GM23338 (cell line): ENCODE measurements around the gene TSPEAR. TPM values are rescaled to one million over a fixed set of nuclear protein-coding genes. Genes with fewer than 3 reads are reported as not detected.
A peak's percentile ranks its signal among the peaks of the same experiment; 100 is the strongest.

Experiments
- ATAC-seq: fragments of 200-7000 bp; cut with Tn5 transposase; 3 replicates; pipeline ENCODE4 v1.9.1; 2020
- DNase-seq: peaks from one replicate; pipeline ENCODE4 v3.0.0-alpha.2; 2015; ENCODE audit warnings: low spot score
- H2AFZ ChIP-seq: fragments of 200-600 bp; sonication (generic); 2 replicates; pipeline ENCODE4 v1.8.0; 2016; ENCODE audit warnings: antibody characterized with exemption, mild to moderate bottlenecking, moderate library complexity
- H3F3A ChIP-seq: fragments of 200-600 bp; sonication (generic); replicated peaks from 2 replicates; pipeline ENCODE4 v1.8.0; 2017; ENCODE audit warnings: antibody characterized with exemption, mixed run types, low read depth
- H3K27ac ChIP-seq: fragments of 200-600 bp; sonication (generic); 2 replicates; pipeline ENCODE4 v1.6.1; 2016; ENCODE audit warnings: low read depth
- H3K27me3 ChIP-seq: fragments of 200-600 bp; sonication (generic); 2 replicates; pipeline ENCODE4 v1.8.0; 2016; ENCODE audit warnings: mild to moderate bottlenecking, mixed run types, moderate library complexity; ENCODE audit not compliant: insufficient read depth
- H3K36me3 ChIP-seq: fragments of 200-600 bp; sonication (generic); 2 replicates; pipeline ENCODE4 v1.8.0; 2016; ENCODE audit warnings: mild to moderate bottlenecking; ENCODE audit not compliant: insufficient read depth
- H3K4me1 ChIP-seq: fragments of 200-600 bp; sonication (generic); 2 replicates; pipeline ENCODE4 v1.8.0; 2016; ENCODE audit warnings: mild to moderate bottlenecking, moderate library complexity; ENCODE audit not compliant: insufficient read depth
- H3K4me2 ChIP-seq: fragments of 200-600 bp; sonication (generic); 2 replicates; pipeline ENCODE4 v1.7.1; 2017; ENCODE audit warnings: mixed run types
- H3K4me3 ChIP-seq: fragments of 200-600 bp; sonication (generic); 2 replicates; pipeline ENCODE4 v1.6.1; 2016; ENCODE audit warnings: mixed run types
- H3K79me2 ChIP-seq: fragments of 200-600 bp; sonication (generic); replicated peaks from 2 replicates; pipeline ENCODE4 v1.8.0; 2017; ENCODE audit warnings: mild to moderate bottlenecking; ENCODE audit not compliant: insufficient read depth
- H3K9me2 ChIP-seq: fragments of 200-600 bp; sonication (generic); 2 replicates; pipeline ENCODE4 v1.8.0; 2017; ENCODE audit not compliant: insufficient read depth
- H4K20me1 ChIP-seq: fragments of 200-600 bp; sonication (generic); replicated peaks from 2 replicates; pipeline ENCODE4 v1.8.0; 2017; ENCODE audit warnings: mild to moderate bottlenecking; ENCODE audit not compliant: insufficient read depth
- H3K27ac Mint-ChIP-seq: 2 replicates; pipeline ENCODE4 v1.8.0; 2020; ENCODE audit warnings: inconsistent platforms, mild to moderate bottlenecking, moderate library complexity, mixed read lengths
- H3K27me3 Mint-ChIP-seq: 3 replicates; pipeline ENCODE4 v1.8.0; 2022; ENCODE audit warnings: low read depth, mild to moderate bottlenecking, moderate library complexity, mixed read lengths, inconsistent platforms; ENCODE audit not compliant: insufficient read depth, poor library complexity
- H3K36me3 Mint-ChIP-seq: 3 replicates; pipeline ENCODE4 v1.8.0; 2021; ENCODE audit warnings: low read depth, mild to moderate bottlenecking, inconsistent platforms, moderate library complexity, mixed read lengths
- H3K4me1 Mint-ChIP-seq: 3 replicates; pipeline ENCODE4 v1.8.0; 2020; ENCODE audit warnings: mild to moderate bottlenecking, inconsistent platforms, mixed read lengths
- H3K4me3 Mint-ChIP-seq: 3 replicates; pipeline ENCODE4 v1.8.0; 2021; ENCODE audit warnings: moderate library complexity, mild to moderate bottlenecking, inconsistent platforms, mixed read lengths
- H3K9me3 Mint-ChIP-seq: 3 replicates; pipeline ENCODE4 v1.8.0; 2020; ENCODE audit warnings: moderate library complexity, mild to moderate bottlenecking, inconsistent platforms, mixed read lengths
- EZH2 ChIP-seq: fragments of 200-600 bp; sonication (generic); IDR thresholded peaks from one replicate; pipeline ENCODE4 v1.8.0; 2017; ENCODE audit warnings: antibody characterized with exemption, mild to moderate bottlenecking, low read depth; ENCODE audit not compliant: unreplicated experiment
- EZH2phosphoT487 ChIP-seq: fragments of 200-600 bp; sonication (generic); IDR thresholded peaks from one replicate; pipeline ENCODE4 v1.8.1; 2018; ENCODE audit warnings: antibody characterized with exemption; ENCODE audit not compliant: unreplicated experiment
- STAT1 ChIP-seq: IDR thresholded peaks from one replicate; pipeline ENCODE4 v1.6.1; 2016; ENCODE audit warnings: antibody characterized with exemption; ENCODE audit not compliant: unreplicated experiment
- ZNF331 ChIP-seq: fragments of 250-450 bp; sonication (Bioruptor Pico); IDR thresholded peaks from 2 replicates; pipeline ENCODE4 v1.5.0; 2020; ENCODE audit warnings: low read depth, mild to moderate bottlenecking, moderate library complexity
- polyA plus RNA-seq: library from polyadenylated mRNA; unstranded; fragments of >200 nt; fragmentation: Nextera tagmentation; extraction: Ambion mirVana; gene quantifications from 2 replicates; pipeline ENCODE4 v1.2.1, GENCODE V29; 2016
- total RNA-seq: library from RNA; depleted of rRNA; stranded (reverse); fragments of >200 nt; shearing (Covaris generic); gene quantifications from 2 replicates; pipeline ENCODE4 v1.2.3, GENCODE V29; 2014
- TF ChIP-seq, protein P1 (sequence below): fragments of 250-450 bp; sonication (Bioruptor Pico); IDR thresholded peaks from 2 replicates; pipeline ENCODE4 v1.5.0; 2020; ENCODE audit warnings: mild to moderate bottlenecking, moderate library complexity
- TF ChIP-seq, protein P2 (sequence below), 2 experiments: fragments of 200-600 bp in 1 of 2; sonication (generic) in 1 of 2; conservative IDR thresholded peaks; 2 replicates each; pipeline versions ENCODE4 v1.5.1 to v1.6.1; 2016 to 2017; ENCODE audit warnings: antibody characterized with exemption in 2 of 2, low read depth in 2 of 2, mild to moderate bottlenecking in 2 of 2, moderate library complexity in 1 of 2

The TSPEAR gene
- total and polyA plus RNA-seq, 2 experiments from 2014 or later = 0.35 to 0.92 TPM

DNA sequence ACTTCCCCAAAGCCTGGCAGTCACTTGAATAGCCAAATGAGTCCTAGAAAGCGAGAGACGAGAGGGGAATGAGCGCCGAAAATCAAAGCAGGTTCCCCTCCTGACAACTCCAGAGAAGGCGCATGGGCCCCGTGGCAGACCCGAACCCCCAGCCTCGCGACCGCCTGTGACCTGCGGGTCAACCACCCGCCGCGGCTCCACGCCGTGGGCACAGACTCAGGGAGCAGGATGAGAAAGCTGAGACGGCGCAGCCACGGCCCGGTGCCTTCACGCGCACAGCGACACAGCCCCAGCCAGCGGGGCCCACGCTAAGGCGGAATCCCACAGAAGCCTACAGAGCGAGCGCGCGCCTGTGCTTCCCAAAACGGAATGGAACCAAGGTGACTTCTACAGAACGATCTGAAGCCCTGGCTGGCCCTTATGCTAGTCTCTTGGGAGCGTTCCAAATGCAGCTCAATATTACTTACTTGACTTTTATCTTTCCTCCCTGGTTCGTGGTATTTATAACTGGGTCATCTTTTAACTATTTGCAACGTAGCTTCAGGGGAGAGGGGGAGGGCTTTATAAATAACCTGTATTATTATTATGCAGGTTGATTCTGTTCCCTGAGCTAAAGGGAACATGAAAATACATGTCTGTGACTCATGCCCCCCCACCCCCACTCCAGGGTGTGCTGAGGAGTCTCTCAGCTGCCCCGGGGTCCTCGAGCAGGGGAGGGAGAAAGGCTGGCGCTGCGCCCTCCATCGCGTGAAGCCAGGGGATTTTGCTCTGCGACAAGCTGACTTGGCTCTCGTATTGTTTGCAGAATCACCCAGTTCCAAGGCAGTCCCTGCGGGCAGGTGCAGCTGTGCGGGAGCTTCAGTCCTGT, 1.7 kb downstream of the TSPEAR start:
- DNase-seq (peak; percentile 48), ATAC-seq (no peak; the same call in 2 of the 3 replicates)
- peaks cover 64% of the 10 kb centered on the region for H3K4me1 Mint-ChIP-seq
- no peaks in the 10 kb centered on the region for H3K9me2 ChIP-seq
- peaks cover 86% of the 10 kb centered on the region for H3K27me3 Mint-ChIP-seq
- peaks cover 88% of the 10 kb centered on the region for H3K27me3 ChIP-seq
- peak overlapping the region; percentile 72 for H2AFZ ChIP-seq
- no peaks in the 10 kb centered on the region for H3K36me3 ChIP-seq
- peaks cover 31% of the 10 kb centered on the region for H3F3A ChIP-seq
- H3K9me3 Mint-ChIP-seq = no peaks in the 10 kb centered on the region
- TF ChIP-seq EZH2 = peak; percentile 84
- TF ChIP-seq, protein P1, sequence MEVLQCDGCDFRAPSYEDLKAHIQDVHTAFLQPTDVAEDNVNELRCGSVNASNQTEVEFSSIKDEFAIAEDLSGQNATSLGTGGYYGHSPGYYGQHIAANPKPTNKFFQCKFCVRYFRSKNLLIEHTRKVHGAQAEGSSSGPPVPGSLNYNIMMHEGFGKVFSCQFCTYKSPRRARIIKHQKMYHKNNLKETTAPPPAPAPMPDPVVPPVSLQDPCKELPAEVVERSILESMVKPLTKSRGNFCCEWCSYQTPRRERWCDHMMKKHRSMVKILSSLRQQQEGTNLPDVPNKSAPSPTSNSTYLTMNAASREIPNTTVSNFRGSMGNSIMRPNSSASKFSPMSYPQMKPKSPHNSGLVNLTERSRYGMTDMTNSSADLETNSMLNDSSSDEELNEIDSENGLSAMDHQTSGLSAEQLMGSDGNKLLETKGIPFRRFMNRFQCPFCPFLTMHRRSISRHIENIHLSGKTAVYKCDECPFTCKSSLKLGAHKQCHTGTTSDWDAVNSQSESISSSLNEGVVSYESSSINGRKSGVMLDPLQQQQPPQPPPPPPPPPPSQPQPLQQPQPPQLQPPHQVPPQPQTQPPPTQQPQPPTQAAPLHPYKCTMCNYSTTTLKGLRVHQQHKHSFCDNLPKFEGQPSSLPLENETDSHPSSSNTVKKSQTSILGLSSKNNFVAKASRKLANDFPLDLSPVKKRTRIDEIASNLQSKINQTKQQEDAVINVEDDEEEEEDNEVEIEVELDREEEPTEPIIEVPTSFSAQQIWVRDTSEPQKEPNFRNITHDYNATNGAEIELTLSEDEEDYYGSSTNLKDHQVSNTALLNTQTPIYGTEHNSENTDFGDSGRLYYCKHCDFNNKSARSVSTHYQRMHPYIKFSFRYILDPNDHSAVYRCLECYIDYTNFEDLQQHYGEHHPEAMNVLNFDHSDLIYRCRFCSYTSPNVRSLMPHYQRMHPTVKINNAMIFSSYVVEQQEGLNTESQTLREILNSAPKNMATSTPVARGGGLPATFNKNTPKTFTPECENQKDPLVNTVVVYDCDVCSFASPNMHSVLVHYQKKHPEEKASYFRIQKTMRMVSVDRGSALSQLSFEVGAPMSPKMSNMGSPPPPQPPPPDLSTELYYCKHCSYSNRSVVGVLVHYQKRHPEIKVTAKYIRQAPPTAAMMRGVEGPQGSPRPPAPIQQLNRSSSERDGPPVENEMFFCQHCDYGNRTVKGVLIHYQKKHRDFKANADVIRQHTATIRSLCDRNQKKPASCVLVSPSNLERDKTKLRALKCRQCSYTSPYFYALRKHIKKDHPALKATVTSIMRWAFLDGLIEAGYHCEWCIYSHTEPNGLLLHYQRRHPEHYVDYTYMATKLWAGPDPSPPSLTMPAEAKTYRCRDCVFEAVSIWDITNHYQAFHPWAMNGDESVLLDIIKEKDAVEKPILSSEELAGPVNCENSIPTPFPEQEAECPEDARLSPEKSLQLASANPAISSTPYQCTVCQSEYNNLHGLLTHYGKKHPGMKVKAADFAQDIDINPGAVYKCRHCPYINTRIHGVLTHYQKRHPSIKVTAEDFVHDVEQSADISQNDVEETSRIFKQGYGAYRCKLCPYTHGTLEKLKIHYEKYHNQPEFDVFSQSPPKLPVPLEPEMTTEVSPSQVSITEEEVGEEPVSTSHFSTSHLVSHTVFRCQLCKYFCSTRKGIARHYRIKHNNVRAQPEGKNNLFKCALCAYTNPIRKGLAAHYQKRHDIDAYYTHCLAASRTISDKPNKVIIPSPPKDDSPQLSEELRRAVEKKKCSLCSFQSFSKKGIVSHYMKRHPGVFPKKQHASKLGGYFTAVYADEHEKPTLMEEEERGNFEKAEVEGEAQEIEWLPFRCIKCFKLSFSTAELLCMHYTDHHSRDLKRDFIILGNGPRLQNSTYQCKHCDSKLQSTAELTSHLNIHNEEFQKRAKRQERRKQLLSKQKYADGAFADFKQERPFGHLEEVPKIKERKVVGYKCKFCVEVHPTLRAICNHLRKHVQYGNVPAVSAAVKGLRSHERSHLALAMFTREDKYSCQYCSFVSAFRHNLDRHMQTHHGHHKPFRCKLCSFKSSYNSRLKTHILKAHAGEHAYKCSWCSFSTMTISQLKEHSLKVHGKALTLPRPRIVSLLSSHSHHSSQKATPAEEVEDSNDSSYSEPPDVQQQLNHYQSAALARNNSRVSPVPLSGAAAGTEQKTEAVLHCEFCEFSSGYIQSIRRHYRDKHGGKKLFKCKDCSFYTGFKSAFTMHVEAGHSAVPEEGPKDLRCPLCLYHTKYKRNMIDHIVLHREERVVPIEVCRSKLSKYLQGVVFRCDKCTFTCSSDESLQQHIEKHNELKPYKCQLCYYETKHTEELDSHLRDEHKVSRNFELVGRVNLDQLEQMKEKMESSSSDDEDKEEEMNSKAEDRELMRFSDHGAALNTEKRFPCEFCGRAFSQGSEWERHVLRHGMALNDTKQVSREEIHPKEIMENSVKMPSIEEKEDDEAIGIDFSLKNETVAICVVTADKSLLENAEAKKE (CRISPR knock-in tag) = no peak
- H3K4me3 ChIP-seq = peak overlapping the region; percentile 71
- no peaks in the 10 kb centered on the region for H3K79me2 ChIP-seq
- peak overlapping the region; percentile 95 for H3K4me2 ChIP-seq
- peaks cover 55% of the 10 kb centered on the region for H3K4me1 ChIP-seq
- no peaks in the 10 kb centered on the region for H3K36me3 Mint-ChIP-seq
- no peaks in the 10 kb centered on the region for H4K20me1 ChIP-seq
- no peak overlapping the region for H3K27ac Mint-ChIP-seq
- peak overlapping the region; percentile 78 for H3K4me3 Mint-ChIP-seq
- no peak overlapping the region for H3K27ac ChIP-seq

DNA sequence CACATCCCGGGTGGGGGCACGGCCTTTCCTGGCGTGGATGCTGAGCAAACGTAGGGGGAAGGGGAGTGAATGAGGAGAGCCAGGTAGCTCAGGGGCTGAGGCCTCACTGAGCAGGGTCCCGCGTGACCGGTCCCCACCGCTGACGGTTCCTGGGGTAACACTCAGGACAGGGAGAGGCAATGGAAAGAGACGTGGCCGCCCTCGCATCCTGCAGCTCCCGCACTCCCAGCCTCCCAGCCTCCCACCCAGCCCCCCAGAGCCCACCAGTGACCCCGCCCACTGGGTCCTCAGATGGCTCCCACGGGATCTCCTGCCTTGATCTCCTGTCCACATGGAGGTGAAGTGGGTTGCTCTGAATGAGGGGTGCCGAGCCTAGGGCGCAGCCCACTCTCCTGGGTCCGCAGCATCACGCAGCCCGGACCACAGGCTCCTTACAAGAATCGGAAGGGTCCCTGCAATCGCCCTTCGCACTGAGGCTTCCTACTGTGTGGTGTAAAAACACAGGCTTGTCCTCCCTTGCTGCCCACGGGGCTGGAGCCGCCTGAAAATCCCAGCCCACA, 2.4 kb downstream of the TSPEAR start:
- H3K9me3 Mint-ChIP-seq = no peaks in the 10 kb centered on the region
- H3K36me3 ChIP-seq = no peaks in the 10 kb centered on the region
- peaks cover 55% of the 10 kb centered on the region for H3K4me1 ChIP-seq
- H3F3A ChIP-seq = peaks cover 31% of the 10 kb centered on the region
- no peaks in the 10 kb centered on the region for H4K20me1 ChIP-seq
- H3K4me2 ChIP-seq = peak overlapping the region; percentile 95
- H3K4me1 Mint-ChIP-seq = peaks cover 66% of the 10 kb centered on the region
- no peaks in the 10 kb centered on the region for H3K79me2 ChIP-seq
- H3K27ac ChIP-seq = no peak overlapping the region
- H3K9me2 ChIP-seq = no peaks in the 10 kb centered on the region
- H3K4me3 Mint-ChIP-seq = peak overlapping the region; percentile 78
- ATAC-seq = no peak
- DNase-seq = no peak
- H3K36me3 Mint-ChIP-seq = no peaks in the 10 kb centered on the region
- H3K27ac Mint-ChIP-seq = no peak overlapping the region
- H3K4me3 ChIP-seq = peak overlapping the region; percentile 71
- H3K27me3 Mint-ChIP-seq = peaks cover 86% of the 10 kb centered on the region
- peaks cover 86% of the 10 kb centered on the region for H3K27me3 ChIP-seq
- no peak overlapping the region for H2AFZ ChIP-seq
- TF ChIP-seq EZH2 = no peak
- TF ChIP-seq STAT1 = no peak
- TF ChIP-seq ZNF331 = no peak
- TF ChIP-seq, protein P2, sequence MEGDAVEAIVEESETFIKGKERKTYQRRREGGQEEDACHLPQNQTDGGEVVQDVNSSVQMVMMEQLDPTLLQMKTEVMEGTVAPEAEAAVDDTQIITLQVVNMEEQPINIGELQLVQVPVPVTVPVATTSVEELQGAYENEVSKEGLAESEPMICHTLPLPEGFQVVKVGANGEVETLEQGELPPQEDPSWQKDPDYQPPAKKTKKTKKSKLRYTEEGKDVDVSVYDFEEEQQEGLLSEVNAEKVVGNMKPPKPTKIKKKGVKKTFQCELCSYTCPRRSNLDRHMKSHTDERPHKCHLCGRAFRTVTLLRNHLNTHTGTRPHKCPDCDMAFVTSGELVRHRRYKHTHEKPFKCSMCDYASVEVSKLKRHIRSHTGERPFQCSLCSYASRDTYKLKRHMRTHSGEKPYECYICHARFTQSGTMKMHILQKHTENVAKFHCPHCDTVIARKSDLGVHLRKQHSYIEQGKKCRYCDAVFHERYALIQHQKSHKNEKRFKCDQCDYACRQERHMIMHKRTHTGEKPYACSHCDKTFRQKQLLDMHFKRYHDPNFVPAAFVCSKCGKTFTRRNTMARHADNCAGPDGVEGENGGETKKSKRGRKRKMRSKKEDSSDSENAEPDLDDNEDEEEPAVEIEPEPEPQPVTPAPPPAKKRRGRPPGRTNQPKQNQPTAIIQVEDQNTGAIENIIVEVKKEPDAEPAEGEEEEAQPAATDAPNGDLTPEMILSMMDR (conservative IDR thresholded peaks at IDR 0.05; ENCODE audit: low read depth in 2 of 2) = no peak
- TF ChIP-seq EZH2phosphoT487 = no peak
